ENCODE measurements around the gene TMPRSS11A.

DNA sequence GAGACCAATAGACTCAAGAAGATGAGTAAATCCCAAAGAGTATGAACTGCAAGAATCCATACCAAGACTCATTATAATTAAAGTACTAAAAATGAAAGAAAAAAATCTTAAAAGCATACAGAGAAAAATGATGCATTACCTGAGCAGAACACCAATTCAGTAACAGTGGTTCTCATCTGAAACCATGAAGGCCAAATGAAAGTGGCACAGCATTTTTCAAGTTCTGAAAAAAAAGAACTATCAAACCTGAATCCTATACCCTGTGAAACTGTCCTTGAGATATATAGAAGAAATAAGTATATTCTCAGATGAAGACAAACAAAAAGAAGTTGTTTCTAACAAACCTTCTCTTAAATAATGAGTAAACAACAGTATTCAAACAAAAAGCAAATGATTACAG lies 39.6 kb upstream of the TMPRSS11A start:
- TF ChIP-seq TP53 (CRISPR knock-in tag; conservative IDR thresholded peaks at IDR 0.05) (no peak), HOXA7 (CRISPR knock-in tag; IDR thresholded peaks at IDR 0.05) (no peak), ARNTL (CRISPR knock-in tag; IDR thresholded peaks at IDR 0.05) (no peak), ZNF549 (CRISPR knock-in tag; IDR thresholded peaks at IDR 0.05) (no peak), CHD2 (IDR thresholded peaks at IDR 0.05; ENCODE audit: low read depth, low read length) (no peak), ZFYVE20 (CRISPR knock-in tag; IDR thresholded peaks at IDR 0.05; ENCODE audit: borderline replicate concordance, low read depth) (no peak), EZH2 (conservative IDR thresholded peaks at IDR 0.05; ENCODE audit: low read depth, low read length) (no peak), POLR2A (IDR thresholded peaks at IDR 0.05; ENCODE audit: insufficient read depth in 1 of 2, low read depth in 2 of 2, low read length in 2 of 2) (no peak), FOXJ3 (CRISPR knock-in tag; IDR thresholded peaks at IDR 0.05; ENCODE audit: borderline replicate concordance) (no peak)
- TF ChIP-seq, protein P1, sequence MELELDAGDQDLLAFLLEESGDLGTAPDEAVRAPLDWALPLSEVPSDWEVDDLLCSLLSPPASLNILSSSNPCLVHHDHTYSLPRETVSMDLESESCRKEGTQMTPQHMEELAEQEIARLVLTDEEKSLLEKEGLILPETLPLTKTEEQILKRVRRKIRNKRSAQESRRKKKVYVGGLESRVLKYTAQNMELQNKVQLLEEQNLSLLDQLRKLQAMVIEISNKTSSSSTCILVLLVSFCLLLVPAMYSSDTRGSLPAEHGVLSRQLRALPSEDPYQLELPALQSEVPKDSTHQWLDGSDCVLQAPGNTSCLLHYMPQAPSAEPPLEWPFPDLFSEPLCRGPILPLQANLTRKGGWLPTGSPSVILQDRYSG (CRISPR knock-in tag; IDR thresholded peaks at IDR 0.05) = no peak
- TF ChIP-seq, protein P2, sequence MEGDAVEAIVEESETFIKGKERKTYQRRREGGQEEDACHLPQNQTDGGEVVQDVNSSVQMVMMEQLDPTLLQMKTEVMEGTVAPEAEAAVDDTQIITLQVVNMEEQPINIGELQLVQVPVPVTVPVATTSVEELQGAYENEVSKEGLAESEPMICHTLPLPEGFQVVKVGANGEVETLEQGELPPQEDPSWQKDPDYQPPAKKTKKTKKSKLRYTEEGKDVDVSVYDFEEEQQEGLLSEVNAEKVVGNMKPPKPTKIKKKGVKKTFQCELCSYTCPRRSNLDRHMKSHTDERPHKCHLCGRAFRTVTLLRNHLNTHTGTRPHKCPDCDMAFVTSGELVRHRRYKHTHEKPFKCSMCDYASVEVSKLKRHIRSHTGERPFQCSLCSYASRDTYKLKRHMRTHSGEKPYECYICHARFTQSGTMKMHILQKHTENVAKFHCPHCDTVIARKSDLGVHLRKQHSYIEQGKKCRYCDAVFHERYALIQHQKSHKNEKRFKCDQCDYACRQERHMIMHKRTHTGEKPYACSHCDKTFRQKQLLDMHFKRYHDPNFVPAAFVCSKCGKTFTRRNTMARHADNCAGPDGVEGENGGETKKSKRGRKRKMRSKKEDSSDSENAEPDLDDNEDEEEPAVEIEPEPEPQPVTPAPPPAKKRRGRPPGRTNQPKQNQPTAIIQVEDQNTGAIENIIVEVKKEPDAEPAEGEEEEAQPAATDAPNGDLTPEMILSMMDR (CRISPR knock-in tag; IDR thresholded peaks at IDR 0.05) = no peak

All from HepG2 (cell line).